ENCODE measurements around the gene PLCXD1.

PLCXD1 gene

DNA sequence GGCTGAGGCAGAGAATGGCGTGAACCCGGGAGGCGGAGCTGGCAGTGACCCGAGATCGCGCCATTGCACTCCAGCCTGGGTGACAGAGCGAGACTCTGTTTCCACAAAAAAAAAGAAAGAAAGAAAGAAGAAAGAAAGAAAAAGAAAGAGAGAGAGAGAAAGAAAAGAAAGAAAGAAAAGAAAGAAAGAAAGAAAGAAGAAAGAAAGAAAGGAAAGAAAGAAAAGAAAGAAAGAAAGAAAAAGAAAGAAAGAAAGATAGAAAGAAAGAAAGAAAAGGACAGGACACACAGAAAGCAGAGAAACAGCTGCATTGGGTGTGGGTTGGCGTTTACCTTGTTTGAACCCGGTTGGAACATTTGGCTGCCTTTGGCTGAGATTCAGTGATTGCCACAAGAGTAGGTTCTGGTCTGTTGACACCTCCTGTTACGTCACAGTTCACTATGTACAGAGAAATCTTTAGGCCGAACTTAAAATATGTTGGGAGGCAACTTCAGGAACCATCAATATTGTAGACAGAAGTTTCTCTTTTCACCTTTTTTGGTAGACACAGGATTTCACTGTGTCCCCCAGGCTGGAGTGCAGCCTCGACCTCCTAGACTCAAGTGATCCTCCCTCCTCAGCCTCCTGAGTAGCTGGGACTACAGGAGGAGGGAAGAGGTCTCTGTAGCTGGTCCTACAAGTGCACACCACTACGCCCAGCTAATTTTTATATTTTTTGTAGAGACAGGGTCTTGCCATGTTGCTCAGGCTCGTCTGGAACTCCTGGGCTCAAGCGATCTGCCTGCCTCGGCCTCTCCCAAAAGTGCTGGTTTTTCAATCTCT lies 16.3 kb upstream of the PLCXD1 start:
- Mint-ChIP-seq H3K4me3 (no peak overlapping the region), H3K9me3 (no peaks in the 10 kb centered on the region), H3K27me3 (ENCODE audit: low read depth, poor library complexity) (peaks cover 17% of the 10 kb centered on the region), H3K4me1 (peaks cover 32% of the 10 kb centered on the region), H3K27ac (no peak overlapping the region), H3K36me3 (ENCODE audit: low read depth) (no peaks in the 10 kb centered on the region)
- TF ChIP-seq, protein P1, sequence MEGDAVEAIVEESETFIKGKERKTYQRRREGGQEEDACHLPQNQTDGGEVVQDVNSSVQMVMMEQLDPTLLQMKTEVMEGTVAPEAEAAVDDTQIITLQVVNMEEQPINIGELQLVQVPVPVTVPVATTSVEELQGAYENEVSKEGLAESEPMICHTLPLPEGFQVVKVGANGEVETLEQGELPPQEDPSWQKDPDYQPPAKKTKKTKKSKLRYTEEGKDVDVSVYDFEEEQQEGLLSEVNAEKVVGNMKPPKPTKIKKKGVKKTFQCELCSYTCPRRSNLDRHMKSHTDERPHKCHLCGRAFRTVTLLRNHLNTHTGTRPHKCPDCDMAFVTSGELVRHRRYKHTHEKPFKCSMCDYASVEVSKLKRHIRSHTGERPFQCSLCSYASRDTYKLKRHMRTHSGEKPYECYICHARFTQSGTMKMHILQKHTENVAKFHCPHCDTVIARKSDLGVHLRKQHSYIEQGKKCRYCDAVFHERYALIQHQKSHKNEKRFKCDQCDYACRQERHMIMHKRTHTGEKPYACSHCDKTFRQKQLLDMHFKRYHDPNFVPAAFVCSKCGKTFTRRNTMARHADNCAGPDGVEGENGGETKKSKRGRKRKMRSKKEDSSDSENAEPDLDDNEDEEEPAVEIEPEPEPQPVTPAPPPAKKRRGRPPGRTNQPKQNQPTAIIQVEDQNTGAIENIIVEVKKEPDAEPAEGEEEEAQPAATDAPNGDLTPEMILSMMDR (IDR thresholded peaks at IDR 0.05) = no peak
- no peak for DNase-seq

DNA sequence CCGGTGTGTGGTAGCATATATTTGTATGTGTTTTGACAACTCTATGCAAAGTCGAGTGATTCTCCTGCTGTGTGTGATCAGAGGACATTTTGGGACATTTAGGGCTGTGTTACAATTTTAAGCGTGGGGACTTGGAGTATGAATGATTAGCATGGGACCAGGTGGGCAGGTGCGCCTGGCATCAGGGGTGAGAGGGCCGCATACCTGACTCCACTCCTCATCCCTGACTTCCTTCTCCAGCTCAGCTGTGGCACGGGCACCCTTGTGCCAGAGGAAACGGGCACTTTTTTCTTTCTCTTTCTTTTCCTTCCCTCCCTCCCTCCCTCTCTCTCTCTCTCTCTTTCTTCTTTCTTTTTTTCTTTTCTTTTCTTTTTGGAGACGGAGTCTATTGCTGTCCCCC lies 15.7 kb upstream of the PLCXD1 start:
- DNase-seq = no peak
- no peak overlapping the region for H3K4me3 Mint-ChIP-seq
- TF ChIP-seq, protein P1 (IDR thresholded peaks at IDR 0.05) = no peak
- H3K4me1 Mint-ChIP-seq = peaks cover 29% of the 10 kb centered on the region
- H3K36me3 Mint-ChIP-seq (ENCODE audit: low read depth) = no peaks in the 10 kb centered on the region
- no peak overlapping the region for H3K27ac Mint-ChIP-seq
- H3K27me3 Mint-ChIP-seq (ENCODE audit: low read depth, poor library complexity) = peaks cover 17% of the 10 kb centered on the region
- H3K9me3 Mint-ChIP-seq = no peaks in the 10 kb centered on the region

DNA sequence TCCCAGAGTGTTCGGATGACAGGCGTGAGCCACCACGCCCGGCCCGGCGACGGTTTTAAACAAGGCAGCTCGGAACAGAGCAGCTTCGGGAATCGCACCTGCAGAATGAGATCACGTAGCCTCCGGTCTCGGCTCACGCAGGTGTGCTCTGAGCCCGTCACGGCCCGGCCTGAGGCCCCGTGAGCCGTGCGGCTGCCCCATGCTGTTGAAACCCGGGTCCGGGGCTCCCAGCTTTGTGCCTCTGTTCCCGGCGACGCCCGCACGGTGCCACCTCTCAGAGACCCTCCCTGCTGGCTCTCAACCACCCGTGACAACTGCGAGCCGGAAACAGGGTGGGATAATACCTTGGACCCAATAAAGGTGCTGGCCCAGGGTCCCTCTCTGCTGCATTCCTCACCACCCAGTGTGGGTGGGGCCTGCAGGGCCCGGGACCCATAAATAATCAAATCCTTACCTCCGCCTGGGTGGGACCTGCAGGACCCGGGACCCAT lies 13.4 kb upstream of the PLCXD1 start:
- TF ChIP-seq, protein P1 (IDR thresholded peaks at IDR 0.05) = no peak
- H3K36me3 Mint-ChIP-seq (ENCODE audit: low read depth) = no peaks in the 10 kb centered on the region
- no peak overlapping the region for H3K27ac Mint-ChIP-seq
- H3K4me1 Mint-ChIP-seq = peaks cover 17% of the 10 kb centered on the region
- no peak for DNase-seq
- no peak overlapping the region for H3K4me3 Mint-ChIP-seq
- peaks cover 17% of the 10 kb centered on the region for H3K27me3 Mint-ChIP-seq (ENCODE audit: low read depth, poor library complexity)
- H3K9me3 Mint-ChIP-seq = no peaks in the 10 kb centered on the region

DNA sequence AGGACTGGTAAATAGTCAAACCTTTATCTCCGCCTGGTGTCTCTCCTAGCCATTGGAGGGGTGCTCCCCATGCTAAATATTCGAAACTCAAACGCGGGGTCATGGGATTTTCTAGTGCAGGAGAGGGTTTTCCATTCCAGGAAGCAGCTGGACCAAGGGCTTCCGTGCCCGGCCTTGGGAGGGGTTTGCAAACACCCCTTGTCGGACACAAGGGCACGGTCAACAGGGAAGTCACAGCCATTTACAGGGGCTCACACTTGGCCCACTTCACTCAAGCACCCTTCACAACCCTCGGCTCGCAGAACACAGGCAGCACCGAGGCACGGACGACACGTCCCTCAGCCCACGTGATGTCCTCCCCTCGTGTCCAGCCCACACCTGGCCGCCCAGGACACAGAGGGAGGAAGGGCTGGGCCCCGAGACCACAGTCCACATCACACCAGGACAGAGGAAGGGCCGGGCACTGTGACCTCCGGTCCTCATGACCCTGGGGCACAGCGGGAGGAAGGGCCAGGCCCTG lies 10.3 kb upstream of the PLCXD1 start:
- Mint-ChIP-seq H3K27ac (no peak overlapping the region), H3K27me3 (ENCODE audit: low read depth, poor library complexity) (peaks cover 16% of the 10 kb centered on the region), H3K36me3 (ENCODE audit: low read depth) (no peaks in the 10 kb centered on the region), H3K4me1 (peaks cover 9% of the 10 kb centered on the region), H3K4me3 (no peak overlapping the region), H3K9me3 (no peaks in the 10 kb centered on the region)
- TF ChIP-seq, protein P1 (IDR thresholded peaks at IDR 0.05) = no peak
- DNase-seq = no peak

DNA sequence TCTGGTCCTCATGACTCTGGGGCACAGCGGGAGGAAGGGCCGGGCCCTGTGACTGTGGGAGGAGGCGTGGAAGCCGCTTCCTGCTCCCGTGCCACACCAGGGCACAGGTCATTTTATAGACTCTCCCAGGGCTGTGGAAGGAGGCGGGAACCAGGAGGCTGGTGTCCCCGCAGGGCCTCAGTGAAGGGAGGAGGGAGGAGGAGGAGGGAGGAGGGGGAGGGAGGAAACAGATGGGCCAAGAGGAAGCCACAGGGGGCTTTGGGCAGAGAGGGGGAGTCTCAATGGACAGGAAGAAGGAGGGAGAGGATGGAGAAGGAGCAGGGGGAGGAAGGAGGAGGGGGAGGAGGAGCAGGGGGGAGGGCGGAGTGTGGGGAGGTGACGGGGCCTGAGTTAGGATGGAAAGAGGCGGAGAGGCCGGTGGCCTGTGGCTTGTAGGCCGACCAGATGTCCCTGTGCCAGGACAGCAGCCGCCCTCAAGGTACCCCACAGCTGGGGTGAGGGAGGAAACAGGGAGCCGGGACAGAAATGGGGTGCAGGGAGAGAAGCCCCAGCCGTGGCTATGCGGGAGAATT lies 6.2 kb upstream of the PLCXD1 start:
- Mint-ChIP-seq H3K4me3 (peak overlapping the region; percentile 71), H3K4me1 (peaks cover 35% of the 10 kb centered on the region)

More for the DNA sequence above, 6.2 kb upstream of the PLCXD1 start:
- Mint-ChIP-seq H3K27ac (peak overlapping the region; percentile 25), H3K36me3 (ENCODE audit: low read depth) (peaks cover 7% of the 10 kb centered on the region), H3K27me3 (ENCODE audit: low read depth, poor library complexity) (peaks cover 19% of the 10 kb centered on the region), H3K9me3 (no peaks in the 10 kb centered on the region)
- peak; percentile 45 for DNase-seq
- TF ChIP-seq, protein P1 (IDR thresholded peaks at IDR 0.05) = no peak

Data from nephron progenitor cell (in vitro differentiated cells).